ENCODE results near the gene SERPINA3. TPM values are rescaled to one million over a fixed set of nuclear protein-coding genes. Genes with fewer than 3 reads are reported as not detected.

SERPINA3 gene
- total and polyA plus RNA-seq, 2 of the 8 experiments (the other 6 are each of a cell fraction or from before 2014, with no cell fraction given): not detected

GRCh38 chr14:94663965-94664704 is 51.9 kb downstream of the SERPINA3 start (continued):
- TF ChIP-seq SAP30 (IDR thresholded peaks at IDR 0.05; ENCODE audit: insufficient read depth, insufficient replicate concordance, low read length): no peak
- no peak for TF ChIP-seq KDM5A (IDR thresholded peaks at IDR 0.05; ENCODE audit: low read length)
- no peak for TF ChIP-seq GTF2F1 (IDR thresholded peaks at IDR 0.05; ENCODE audit: borderline replicate concordance, low read depth, low read length)
- no peak for TF ChIP-seq JUN (IDR thresholded peaks at IDR 0.05; ENCODE audit: low read depth, low read length)
- no peak for TF ChIP-seq JUND (IDR thresholded peaks at IDR 0.05; ENCODE audit: low read length)
